ENCODE results near the gene ADAMTS9. TPM values are rescaled to one million over a fixed set of nuclear protein-coding genes. Genes with fewer than 3 reads are reported as not detected.

The ADAMTS9 gene
- total and polyA plus RNA-seq, 3 donors from 2014 or later, result 5.1 to 8.1 (median 5.9) TPM

- TF ChIP-seq CTCF (IDR thresholded peaks at IDR 0.05), result no peak
- no peak for TF ChIP-seq POLR2A (IDR thresholded peaks at IDR 0.05)
- Histone ChIP-seq H3K4me3 (no peak overlapping the region), H3K27ac (no peak overlapping the region), H3K9me3 (no peaks in the 10 kb centered on the region), H3K36me3 (ENCODE audit: low read depth, missing control alignments) (no peaks in the 10 kb centered on the region), H3K27me3 (no peaks in the 10 kb centered on the region), H3K4me1 (no peaks in the 10 kb centered on the region)
- DNase-seq, result no peak
- WGBS, 2 donors, result 77 to 95% methylated on average over 2 of the region's 2 CpGs
- intact Hi-C loops (cut with DNase I; ENCODE audit: low total_unique reads), result no loop called here
Measured at GRCh38 chr3:64607032-64607551, 80.7 kb downstream of the ADAMTS9 start.

GRCh38 chr3:64604313-64604712, 83.5 kb downstream of the ADAMTS9 start:
- H3K4me3 ChIP-seq, result no peak overlapping the region
- TF ChIP-seq CTCF (IDR thresholded peaks at IDR 0.05) (no peak), POLR2A (IDR thresholded peaks at IDR 0.05) (no peak)
- DNase-seq, result no peak
- H3K4me1 ChIP-seq, result no peaks in the 10 kb centered on the region
- 60 to 69% methylated on average over 3 of the region's 3 CpGs for WGBS, 2 donors
- no peaks in the 10 kb centered on the region for H3K9me3 ChIP-seq
- no peaks in the 10 kb centered on the region for H3K36me3 ChIP-seq (ENCODE audit: low read depth, missing control alignments)
- H3K27ac ChIP-seq, result no peak overlapping the region
- no peaks in the 10 kb centered on the region for H3K27me3 ChIP-seq
- intact Hi-C loops (cut with DNase I; ENCODE audit: low total_unique reads), result no loop called here

- H3K27me3 ChIP-seq, result no peaks in the 10 kb centered on the region
- H3K27ac ChIP-seq, result no peak overlapping the region
- WGBS, 2 donors, result 98% methylated on average over 9 of the region's 9 CpGs
- DNase-seq, result no peak
- TF ChIP-seq POLR2A (IDR thresholded peaks at IDR 0.05) (no peak), CTCF (IDR thresholded peaks at IDR 0.05) (no peak)
- no peaks in the 10 kb centered on the region for H3K36me3 ChIP-seq (ENCODE audit: low read depth, missing control alignments)
- H3K4me1 ChIP-seq, result no peaks in the 10 kb centered on the region
- intact Hi-C loops (cut with DNase I; ENCODE audit: low total_unique reads), result no loop called here
- no peak overlapping the region for H3K4me3 ChIP-seq
- no peaks in the 10 kb centered on the region for H3K9me3 ChIP-seq
Measured at GRCh38 chr3:64601824-64602223, 86.0 kb downstream of the ADAMTS9 start.

GRCh38 chr3:64600246-64600950, 87.4 kb downstream of the ADAMTS9 start:
- intact Hi-C loops (cut with DNase I; ENCODE audit: low total_unique reads), result no loop called here
- WGBS, 2 donors, result 88 to 89% methylated on average over 9 of the region's 9 CpGs
- H3K27ac ChIP-seq, result no peak overlapping the region
- no peaks in the 10 kb centered on the region for H3K9me3 ChIP-seq
- H3K27me3 ChIP-seq, result no peaks in the 10 kb centered on the region
- no peak overlapping the region for H3K4me3 ChIP-seq
- DNase-seq, result no peak
- H3K36me3 ChIP-seq (ENCODE audit: low read depth, missing control alignments), result no peaks in the 10 kb centered on the region
- TF ChIP-seq CTCF (IDR thresholded peaks at IDR 0.05) (no peak), POLR2A (IDR thresholded peaks at IDR 0.05) (no peak)
- peaks cover 8% of the 10 kb centered on the region for H3K4me1 ChIP-seq

GRCh38 chr3:64599651-64600050, 88.1 kb downstream of the ADAMTS9 start:
- TF ChIP-seq POLR2A (IDR thresholded peaks at IDR 0.05), result no peak
- no peak for TF ChIP-seq CTCF (IDR thresholded peaks at IDR 0.05)
- H3K27me3 ChIP-seq, result no peaks in the 10 kb centered on the region
- 73 to 89% methylated on average over 2 of the region's 2 CpGs for WGBS, 2 donors
- intact Hi-C loops (cut with DNase I; ENCODE audit: low total_unique reads), result loop anchor here (10.0 kb wide), 1 partner anchor 55 kb away; no protein-coding TSS in a partner anchor
- H3K4me3 ChIP-seq, result no peak overlapping the region
- H3K4me1 ChIP-seq, result peaks cover 8% of the 10 kb centered on the region
- H3K9me3 ChIP-seq, result no peaks in the 10 kb centered on the region
- H3K36me3 ChIP-seq (ENCODE audit: low read depth, missing control alignments), result no peaks in the 10 kb centered on the region
- DNase-seq, result no peak
- H3K27ac ChIP-seq, result no peak overlapping the region

Data from testis (tissue), 3 donors.